ENCODE data around the gene SOSTDC1. TPM values are rescaled to one million over a fixed set of nuclear protein-coding genes. Genes with fewer than 3 reads are reported as not detected.

Gene SOSTDC1
- total RNA-seq, 1 experiment from 2014 or later = 0.20 TPM

DNA sequence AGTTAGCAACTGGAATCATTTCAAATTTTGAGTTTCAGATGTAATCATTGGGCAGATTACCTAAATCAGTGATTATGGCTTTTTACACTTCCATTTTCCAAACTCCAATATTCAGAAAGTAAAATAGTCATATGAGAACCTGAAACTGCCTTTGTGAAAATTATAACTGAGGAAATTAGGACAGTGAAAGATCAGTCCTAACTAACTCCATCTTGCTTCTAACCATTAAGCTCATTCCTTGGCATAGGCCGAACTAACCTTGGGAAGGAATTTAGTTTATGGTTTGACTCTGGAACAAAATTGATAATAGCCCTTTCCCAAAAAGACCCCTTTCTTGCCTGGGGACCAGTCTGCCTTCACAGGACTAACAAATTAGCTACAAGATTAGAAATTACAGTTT is 46.4 kb downstream of the SOSTDC1 start:
- ATAC-seq (no peak), DNase-seq (ENCODE audit: low read depth, low spot score) (no peak)
- H3K9ac ChIP-seq (ENCODE audit: low read length) = no peak overlapping the region
- intact Hi-C loops (cut with micrococcal nuclease) = no loop called here
- H3K9me2 ChIP-seq (ENCODE audit: insufficient read depth) = no peaks in the 10 kb centered on the region
- no peak overlapping the region for H2AFZ ChIP-seq (ENCODE audit: low read depth, low read length, poor library complexity, severe bottlenecking)
- no peaks in the 10 kb centered on the region for H3K36me3 ChIP-seq (ENCODE audit: control insufficient read depth in 1 of 2, insufficient read depth in 2 of 2, low read length in 2 of 2)
- H3K79me2 ChIP-seq (ENCODE audit: insufficient read depth, low read length) = no peaks in the 10 kb centered on the region
- BruUV-seq (replicated peaks) = no TSS peak
- ChIA-PET CTCF (interaction anchor here (1.4 kb wide), 1 partner anchor 13 kb away, joined by 3 read pairs; no protein-coding TSS in a partner anchor), RAD21 (ENCODE audit: low non-redundant PET in 1 of 2, low total read pairs in 2 of 2, uncharacterized antibody in 2 of 2, unreplicated experiment in 2 of 2) (no interaction called here), POLR2A (no interaction called here)
- no peak overlapping the region for H3K4me3 ChIP-seq (replicated peaks in 1 of 2; ENCODE audit: low read depth in 1 of 2, low read length in 2 of 2)
- H3K27me3 ChIP-seq (ENCODE audit: insufficient read depth, low read length) = no peaks in the 10 kb centered on the region
- no peaks in the 10 kb centered on the region for H4K20me1 ChIP-seq (ENCODE audit: insufficient read depth)
- no peaks in the 10 kb centered on the region for H3K9me3 ChIP-seq (ENCODE audit: control insufficient read depth in 1 of 2, insufficient read depth in 1 of 2, low read depth in 1 of 2, low read length in 2 of 2)
- TF ChIP-seq JUND (IDR thresholded peaks at IDR 0.05) (no peak), ZFX (IDR thresholded peaks at IDR 0.05) (no peak), SP1 (IDR thresholded peaks at IDR 0.05; ENCODE audit: low read depth) (no peak), SIN3A (IDR thresholded peaks at IDR 0.05; ENCODE audit: low read depth) (no peak), TCF7L2 (IDR thresholded peaks at IDR 0.05; ENCODE audit: borderline replicate concordance, extremely low read depth, insufficient read depth, insufficient read length) (no peak), SRF (IDR thresholded peaks at IDR 0.05; ENCODE audit: low read depth) (no peak), POLR2A (IDR thresholded peaks at IDR 0.05; ENCODE audit: borderline replicate concordance, extremely low read depth, insufficient read depth, insufficient read length) (no peak), RAD21 (IDR thresholded peaks at IDR 0.05; ENCODE audit: low read depth) (no peak)
- H3K27ac ChIP-seq (ENCODE audit: low read depth, low read length) = no peak overlapping the region
- no peak overlapping the region for H3K4me2 ChIP-seq (ENCODE audit: low read length)
- peaks cover 11 to 23% of the 10 kb centered on the region in 2 experiments for H3K4me1 ChIP-seq (ENCODE audit: control insufficient read depth in 1 of 2, insufficient read depth in 2 of 2, low read length in 2 of 2)

DNA sequence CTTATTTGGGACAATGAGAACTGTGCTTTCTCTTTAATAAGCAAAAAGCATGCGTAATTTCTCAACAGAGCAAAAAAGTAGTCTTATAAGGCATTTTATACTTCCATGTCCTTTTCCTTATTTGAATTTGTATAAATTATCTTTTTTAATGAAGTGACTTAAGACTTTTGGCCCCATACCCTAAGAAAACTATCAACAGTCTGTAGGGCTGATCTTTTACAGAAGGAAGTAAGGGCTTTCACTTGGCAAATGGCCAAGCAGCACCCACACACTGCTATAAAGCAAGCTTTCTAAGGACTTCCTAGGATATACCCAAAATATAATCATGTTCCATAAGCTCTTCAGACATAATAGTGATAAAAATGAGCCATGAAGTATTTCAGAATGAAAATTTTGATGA is 47.6 kb downstream of the SOSTDC1 start:
- H3K4me3 ChIP-seq (replicated peaks in 1 of 2; ENCODE audit: low read depth in 1 of 2, low read length in 2 of 2) = no peak overlapping the region
- RAD21 ChIA-PET (ENCODE audit: low non-redundant PET in 1 of 2, low total read pairs in 2 of 2, uncharacterized antibody in 2 of 2, unreplicated experiment in 2 of 2) = no interaction called here
- H3K79me2 ChIP-seq (ENCODE audit: insufficient read depth, low read length) = no peaks in the 10 kb centered on the region
- no peaks in the 10 kb centered on the region for H3K9me3 ChIP-seq (ENCODE audit: control insufficient read depth in 1 of 2, insufficient read depth in 1 of 2, low read depth in 1 of 2, low read length in 2 of 2)
- intact Hi-C loops (cut with micrococcal nuclease) = no loop called here
- no peak overlapping the region for H3K4me2 ChIP-seq (ENCODE audit: low read length)
- H3K27me3 ChIP-seq (ENCODE audit: insufficient read depth, low read length) = no peaks in the 10 kb centered on the region
- H3K9me2 ChIP-seq (ENCODE audit: insufficient read depth) = no peaks in the 10 kb centered on the region
- POLR2A ChIA-PET = no interaction called here
- CTCF ChIA-PET = no interaction called here
- TF ChIP-seq POLR2AphosphoS5 (IDR thresholded peaks at IDR 0.05; ENCODE audit: low read depth, low read length) (no peak), TCF7L2 (IDR thresholded peaks at IDR 0.05; ENCODE audit: borderline replicate concordance, extremely low read depth, insufficient read depth, insufficient read length) (no peak), CBX3 (IDR thresholded peaks at IDR 0.05; ENCODE audit: low read depth) (no peak), ZFX (IDR thresholded peaks at IDR 0.05) (no peak), EGR1 (IDR thresholded peaks at IDR 0.05; ENCODE audit: low read depth) (no peak), CEBPB (IDR thresholded peaks at IDR 0.05; ENCODE audit: low read depth) (no peak)
- TF ChIP-seq, protein P1, sequence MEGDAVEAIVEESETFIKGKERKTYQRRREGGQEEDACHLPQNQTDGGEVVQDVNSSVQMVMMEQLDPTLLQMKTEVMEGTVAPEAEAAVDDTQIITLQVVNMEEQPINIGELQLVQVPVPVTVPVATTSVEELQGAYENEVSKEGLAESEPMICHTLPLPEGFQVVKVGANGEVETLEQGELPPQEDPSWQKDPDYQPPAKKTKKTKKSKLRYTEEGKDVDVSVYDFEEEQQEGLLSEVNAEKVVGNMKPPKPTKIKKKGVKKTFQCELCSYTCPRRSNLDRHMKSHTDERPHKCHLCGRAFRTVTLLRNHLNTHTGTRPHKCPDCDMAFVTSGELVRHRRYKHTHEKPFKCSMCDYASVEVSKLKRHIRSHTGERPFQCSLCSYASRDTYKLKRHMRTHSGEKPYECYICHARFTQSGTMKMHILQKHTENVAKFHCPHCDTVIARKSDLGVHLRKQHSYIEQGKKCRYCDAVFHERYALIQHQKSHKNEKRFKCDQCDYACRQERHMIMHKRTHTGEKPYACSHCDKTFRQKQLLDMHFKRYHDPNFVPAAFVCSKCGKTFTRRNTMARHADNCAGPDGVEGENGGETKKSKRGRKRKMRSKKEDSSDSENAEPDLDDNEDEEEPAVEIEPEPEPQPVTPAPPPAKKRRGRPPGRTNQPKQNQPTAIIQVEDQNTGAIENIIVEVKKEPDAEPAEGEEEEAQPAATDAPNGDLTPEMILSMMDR (IDR thresholded peaks at IDR 0.05 in 2 of 3, conservative IDR thresholded peaks at IDR 0.05 in 1 of 3; ENCODE audit: borderline replicate concordance in 1 of 3, insufficient read depth in 1 of 3, low read depth in 2 of 3, low read length in 2 of 3) = no peak
- TF ChIP-seq, protein P2, sequence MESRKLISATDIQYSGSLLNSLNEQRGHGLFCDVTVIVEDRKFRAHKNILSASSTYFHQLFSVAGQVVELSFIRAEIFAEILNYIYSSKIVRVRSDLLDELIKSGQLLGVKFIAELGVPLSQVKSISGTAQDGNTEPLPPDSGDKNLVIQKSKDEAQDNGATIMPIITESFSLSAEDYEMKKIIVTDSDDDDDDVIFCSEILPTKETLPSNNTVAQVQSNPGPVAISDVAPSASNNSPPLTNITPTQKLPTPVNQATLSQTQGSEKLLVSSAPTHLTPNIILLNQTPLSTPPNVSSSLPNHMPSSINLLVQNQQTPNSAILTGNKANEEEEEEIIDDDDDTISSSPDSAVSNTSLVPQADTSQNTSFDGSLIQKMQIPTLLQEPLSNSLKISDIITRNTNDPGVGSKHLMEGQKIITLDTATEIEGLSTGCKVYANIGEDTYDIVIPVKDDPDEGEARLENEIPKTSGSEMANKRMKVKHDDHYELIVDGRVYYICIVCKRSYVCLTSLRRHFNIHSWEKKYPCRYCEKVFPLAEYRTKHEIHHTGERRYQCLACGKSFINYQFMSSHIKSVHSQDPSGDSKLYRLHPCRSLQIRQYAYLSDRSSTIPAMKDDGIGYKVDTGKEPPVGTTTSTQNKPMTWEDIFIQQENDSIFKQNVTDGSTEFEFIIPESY (IDR thresholded peaks at IDR 0.05; ENCODE audit: extremely low read depth, insufficient replicate concordance, low read length) = no peak
- TF ChIP-seq, protein P3, sequence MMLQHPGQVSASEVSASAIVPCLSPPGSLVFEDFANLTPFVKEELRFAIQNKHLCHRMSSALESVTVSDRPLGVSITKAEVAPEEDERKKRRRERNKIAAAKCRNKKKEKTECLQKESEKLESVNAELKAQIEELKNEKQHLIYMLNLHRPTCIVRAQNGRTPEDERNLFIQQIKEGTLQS (IDR thresholded peaks at IDR 0.05) = no peak
- no peaks in the 10 kb centered on the region for H4K20me1 ChIP-seq (ENCODE audit: insufficient read depth)
- H3K36me3 ChIP-seq (ENCODE audit: control insufficient read depth in 1 of 2, insufficient read depth in 2 of 2, low read length in 2 of 2) = no peaks in the 10 kb centered on the region
- H3K27ac ChIP-seq (ENCODE audit: low read depth, low read length) = no peak overlapping the region
- H2AFZ ChIP-seq (ENCODE audit: low read depth, low read length, poor library complexity, severe bottlenecking) = no peak overlapping the region
- H3K9ac ChIP-seq (ENCODE audit: low read length) = no peak overlapping the region
- DNase-seq (ENCODE audit: low read depth, low spot score) (no peak), ATAC-seq (no peak)
- peaks cover 11 to 23% of the 10 kb centered on the region in 2 experiments for H3K4me1 ChIP-seq (ENCODE audit: control insufficient read depth in 1 of 2, insufficient read depth in 2 of 2, low read length in 2 of 2)
- no TSS peak for BruUV-seq (replicated peaks)
